HepG2 (cell line): ENCODE measurements around the gene ETFA. TPM values are rescaled to one million over a fixed set of nuclear protein-coding genes. Genes with fewer than 3 reads are reported as not detected.

Experiments
- AGO1 ChIP-seq: fragments of 200-400 bp; formaldehyde crosslinking; IDR thresholded peaks from 2 replicates; pipeline ENCODE4 v1.6.1; 2017; ENCODE audit warnings: mild to moderate bottlenecking, low read depth, low read length, moderate library complexity; ENCODE audit not compliant: poor library complexity, severe bottlenecking
- ATF7-NPFF ChIP-seq: sonication (generic); formaldehyde crosslinking; IDR thresholded peaks from 2 replicates; pipeline ENCODE4 v1.8.1; 2023; ENCODE audit warnings: mild to moderate bottlenecking, low read depth, missing genetic modification reagents, moderate library complexity
- BATF2 ChIP-seq: sonication (generic); formaldehyde crosslinking; IDR thresholded peaks from 2 replicates; pipeline ENCODE4 v1.8.0; 2022; ENCODE audit warnings: mild to moderate bottlenecking, missing genetic modification reagents, moderate library complexity
- CCDC6 ChIP-seq: sonication (generic); formaldehyde crosslinking; IDR thresholded peaks from 2 replicates; pipeline ENCODE4 v1.8.1; 2022; ENCODE audit warnings: mild to moderate bottlenecking, missing genetic modification reagents, moderate library complexity
- GPN1 ChIP-seq: sonication (generic); formaldehyde crosslinking; IDR thresholded peaks from 2 replicates; pipeline ENCODE4 v1.5.1; 2020; ENCODE audit warnings: missing genetic modification reagents, borderline replicate concordance
- GZF1 ChIP-seq: sonication (generic); formaldehyde crosslinking; IDR thresholded peaks from 2 replicates; pipeline ENCODE4 v1.5.1; 2020; ENCODE audit warnings: mild to moderate bottlenecking, missing genetic modification reagents
- HNF4G ChIP-seq, 2 experiments: sonication (generic) in 1 of 2; formaldehyde crosslinking in 1 of 2; IDR thresholded peaks; 2 replicates each; pipeline versions ENCODE4 v1.4.0 to v1.6.1; 2011 to 2020; ENCODE audit warnings: borderline replicate concordance in 2 of 2, low read depth in 2 of 2, mild to moderate bottlenecking in 2 of 2, low read length in 1 of 2, missing genetic modification reagents in 1 of 2, moderate library complexity in 1 of 2
- HNRNPK ChIP-seq: fragments of 200-400 bp; formaldehyde crosslinking; IDR thresholded peaks from 2 replicates; pipeline ENCODE4 v1.6.1; 2018; ENCODE audit warnings: low read length, low read depth, moderate library complexity, mild to moderate bottlenecking; ENCODE audit not compliant: poor library complexity, severe bottlenecking
- HOMEZ ChIP-seq: IDR thresholded peaks from 2 replicates; pipeline ENCODE4 v1.6.1; 2016; ENCODE audit warnings: low read depth
- ISL2 ChIP-seq: sonication (generic); formaldehyde crosslinking; IDR thresholded peaks from 2 replicates; pipeline ENCODE4 v1.5.0; 2020; ENCODE audit warnings: missing genetic modification reagents
- KLF15 ChIP-seq: sonication (generic); formaldehyde crosslinking; IDR thresholded peaks from 2 replicates; pipeline ENCODE4 v1.8.1; 2023; ENCODE audit warnings: borderline replicate concordance, mild to moderate bottlenecking, inconsistent platforms, missing genetic modification reagents, mixed read lengths
- MATR3 ChIP-seq: sonication (generic); formaldehyde crosslinking; IDR thresholded peaks from 2 replicates; pipeline ENCODE4 v1.4.0; 2020; ENCODE audit warnings: missing genetic modification reagents
- MEF2D ChIP-seq: sonication (generic); formaldehyde crosslinking; IDR thresholded peaks from 2 replicates; pipeline ENCODE4 v1.5.1; 2020; ENCODE audit warnings: mild to moderate bottlenecking, missing genetic modification reagents
- MEIS1 ChIP-seq: sonication (generic); formaldehyde crosslinking; IDR thresholded peaks from 2 replicates; pipeline ENCODE4 v1.9.0; 2021; ENCODE audit warnings: mild to moderate bottlenecking, missing genetic modification reagents, moderate library complexity, borderline replicate concordance
- MIER3 ChIP-seq: IDR thresholded peaks from 2 replicates; pipeline ENCODE4 v1.6.1; 2016; ENCODE audit warnings: missing compliant biosample characterization, borderline replicate concordance
- MXD4 ChIP-seq: IDR thresholded peaks from 2 replicates; pipeline ENCODE4 v1.6.1; 2016; ENCODE audit warnings: mild to moderate bottlenecking, missing biosample characterization, missing genetic modification reagents
- NKX3-1 ChIP-seq: sonication (generic); formaldehyde crosslinking; IDR thresholded peaks from 2 replicates; pipeline ENCODE4 v1.5.0; 2020; ENCODE audit warnings: missing genetic modification reagents
- POLR2AphosphoS2 ChIP-seq: IDR thresholded peaks from 2 replicates; pipeline ENCODE4 v1.6.1; 2011; ENCODE audit warnings: low read depth, low read length, improper control_type of control experiment
- SMYD3 ChIP-seq: sonication (generic); formaldehyde crosslinking; IDR thresholded peaks from 2 replicates; pipeline ENCODE4 v1.8.1; 2023; ENCODE audit warnings: mild to moderate bottlenecking, missing genetic modification reagents
- ZBTB20 ChIP-seq: sonication (generic); formaldehyde crosslinking; IDR thresholded peaks from 2 replicates; pipeline ENCODE4 v1.8.1; 2023; ENCODE audit warnings: missing genetic modification reagents, low read depth, mild to moderate bottlenecking, borderline replicate concordance
- ZFP36L2 ChIP-seq: sonication (generic); formaldehyde crosslinking; IDR thresholded peaks from 2 replicates; pipeline ENCODE4 v1.4.0; 2020; ENCODE audit warnings: missing genetic modification reagents
- ZFP37 ChIP-seq: sonication (generic); formaldehyde crosslinking; IDR thresholded peaks from 2 replicates; pipeline ENCODE4 v1.4.0; 2020; ENCODE audit warnings: missing genetic modification reagents, borderline replicate concordance
- ZFP90 ChIP-seq: sonication (generic); formaldehyde crosslinking; IDR thresholded peaks from 2 replicates; pipeline ENCODE4 v1.8.0; 2022; ENCODE audit warnings: missing genetic modification reagents, mild to moderate bottlenecking, inconsistent platforms, borderline replicate concordance
- ZNF33B ChIP-seq: sonication (generic); formaldehyde crosslinking; IDR thresholded peaks from 2 replicates; pipeline ENCODE4 v1.5.1; 2020; ENCODE audit warnings: mild to moderate bottlenecking, missing genetic modification reagents
- ZNF552 ChIP-seq: sonication (generic); formaldehyde crosslinking; IDR thresholded peaks from 2 replicates; pipeline ENCODE4 v1.9.0; 2022; ENCODE audit warnings: missing genetic modification reagents, mild to moderate bottlenecking, borderline replicate concordance
- ZNF747 ChIP-seq: sonication (generic); formaldehyde crosslinking; IDR thresholded peaks from 2 replicates; pipeline ENCODE4 v1.8.1; 2023; ENCODE audit warnings: missing genetic modification reagents, mild to moderate bottlenecking, borderline replicate concordance
- ZNF75D ChIP-seq: sonication (generic); formaldehyde crosslinking; IDR thresholded peaks from 2 replicates; pipeline ENCODE4 v1.8.1; 2023; ENCODE audit warnings: missing genetic modification reagents, mild to moderate bottlenecking, borderline replicate concordance
- ZNF772 ChIP-seq: sonication (generic); formaldehyde crosslinking; IDR thresholded peaks from 2 replicates; pipeline ENCODE4 v1.5.0; 2020; ENCODE audit warnings: mild to moderate bottlenecking, missing genetic modification reagents
- ZSCAN29 ChIP-seq: sonication (generic); formaldehyde crosslinking; conservative IDR thresholded peaks from 2 replicates; pipeline ENCODE4 v1.4.0; 2020; ENCODE audit warnings: mild to moderate bottlenecking, missing genetic modification reagents
- ZSCAN30 ChIP-seq: sonication (generic); formaldehyde crosslinking; IDR thresholded peaks from 2 replicates; pipeline ENCODE4 v1.5.0; 2020; ENCODE audit warnings: mild to moderate bottlenecking, missing genetic modification reagents
- polyA plus RNA-seq, 8 experiments: library from polyadenylated mRNA; depleted of rRNA in 3 of 8; stranded (reverse) in 7 of 8; unstranded in 1 of 8; fragments of >200 nt; fragmentation: Illumina TruSeq in 4 of 8; extraction: Trizol in 4 of 8; gene quantifications; 2 replicates each; pipeline versions ENCODE4 v1.2.1 to v1.2.3, GENCODE V29; 2011 to 2016; ENCODE audit warnings: low read depth in 4 of 8, missing spikeins in 1 of 8, mixed read lengths in 1 of 8; ENCODE audit not compliant: insufficient read depth in 1 of 8
- total RNA-seq, 5 experiments: library from RNA; depleted of rRNA; stranded (reverse); fragments of >200 nt; fragmentation: Illumina TruSeq; extraction: Trizol; gene quantifications; 2 replicates each; pipeline ENCODE4 v1.2.3, GENCODE V29; 2016; ENCODE audit warnings: low read depth in 1 of 5

The ETFA gene
- total and polyA plus RNA-seq, 2 of the 13 experiments (the other 11 are each of a cell fraction or from before 2014, with no cell fraction given) = 291 to 396 TPM

- TF ChIP-seq BATF2 (CRISPR knock-in tag) (no peak), NKX3-1 (no peak), ZNF747 (CRISPR knock-in tag) (no peak), MEF2D (CRISPR knock-in tag) (no peak), GZF1 (CRISPR knock-in tag) (no peak), MXD4 (CRISPR knock-in tag) (no peak), MATR3 (no peak), SMYD3 (CRISPR knock-in tag) (no peak), KLF15 (no peak), ZSCAN30 (CRISPR knock-in tag) (no peak), ZBTB20 (no peak), ZSCAN29 (CRISPR knock-in tag) (no peak), ZNF33B (CRISPR knock-in tag) (no peak), HNRNPK (no peak), MEIS1 (CRISPR knock-in tag) (no peak), MIER3 (CRISPR knock-in tag) (no peak), ZFP36L2 (no peak), ZFP90 (CRISPR knock-in tag) (no peak), ZNF772 (no peak), ZNF75D (CRISPR knock-in tag) (no peak), POLR2AphosphoS2 (no peak), ZNF552 (CRISPR knock-in tag) (no peak), CCDC6 (CRISPR knock-in tag) (no peak), ATF7-NPFF (no peak), ISL2 (CRISPR knock-in tag) (no peak), ZFP37 (CRISPR knock-in tag) (no peak), GPN1 (CRISPR knock-in tag) (no peak), HNF4G (IDR thresholded peaks at IDR 0.05; ENCODE audit: borderline replicate concordance, low read depth, low read length) (no peak), HNF4G (CRISPR knock-in tag; IDR thresholded peaks at IDR 0.05; ENCODE audit: borderline replicate concordance, low read depth) (no peak), HOMEZ (CRISPR knock-in tag) (no peak), AGO1 (no peak)
Observed at GRCh38 chr15:76190751-76191538, 120.3 kb downstream of the ETFA start (continued).
